HG03159 (cell line): Measurements from ENCODE around the gene PDXP.

Source experiments
- ATAC-seq: cut with Tn5 transposase; IDR thresholded peaks from one replicate; pipeline ENCODE4 v1.9.1; 2021; ENCODE audit warnings: mild to moderate bottlenecking, moderate library complexity; ENCODE audit not compliant: unreplicated experiment

Gene PDXP

DNA sequence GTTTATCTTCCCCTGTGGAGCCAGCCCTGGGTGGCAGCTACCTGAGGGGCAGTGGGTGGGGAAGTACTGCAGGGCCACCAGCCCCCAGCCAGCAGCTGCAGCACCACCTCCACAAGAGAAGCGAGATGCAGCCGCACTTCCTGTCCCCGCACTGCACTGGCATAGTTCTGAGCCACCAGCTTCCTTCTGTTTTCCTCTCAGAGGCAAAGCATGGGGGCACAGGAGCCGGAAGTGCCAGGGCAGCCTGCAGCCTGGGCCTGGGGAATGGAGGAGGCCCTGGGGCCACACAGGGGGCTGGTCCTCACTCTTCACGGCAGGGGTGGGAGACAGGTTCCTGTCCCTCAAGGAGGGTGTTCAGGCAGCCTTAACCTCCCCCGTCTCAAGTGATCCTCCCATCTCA is 31.0 kb upstream of the PDXP start:
- no peak for ATAC-seq

DNA sequence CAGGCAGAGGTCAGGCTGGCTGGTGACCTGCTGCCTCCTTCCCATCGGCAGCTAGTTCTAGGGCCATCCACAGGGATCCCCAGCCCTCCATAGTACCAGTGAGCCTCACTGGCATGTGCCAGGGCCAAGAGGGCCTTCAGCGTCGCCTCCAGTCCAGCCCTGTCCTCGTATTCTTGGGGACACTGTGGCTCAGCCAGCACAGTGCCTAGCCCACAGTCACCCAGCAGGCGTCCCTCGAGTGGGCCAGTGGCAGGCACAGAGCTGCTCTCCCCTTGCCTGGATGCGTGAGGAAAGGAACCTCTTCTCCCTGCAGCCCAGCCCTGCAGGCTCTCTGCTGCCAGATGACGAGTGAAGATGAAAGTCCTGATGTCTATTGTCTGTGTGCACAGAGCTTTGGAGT is 29.7 kb upstream of the PDXP start:
- ATAC-seq = no peak

DNA sequence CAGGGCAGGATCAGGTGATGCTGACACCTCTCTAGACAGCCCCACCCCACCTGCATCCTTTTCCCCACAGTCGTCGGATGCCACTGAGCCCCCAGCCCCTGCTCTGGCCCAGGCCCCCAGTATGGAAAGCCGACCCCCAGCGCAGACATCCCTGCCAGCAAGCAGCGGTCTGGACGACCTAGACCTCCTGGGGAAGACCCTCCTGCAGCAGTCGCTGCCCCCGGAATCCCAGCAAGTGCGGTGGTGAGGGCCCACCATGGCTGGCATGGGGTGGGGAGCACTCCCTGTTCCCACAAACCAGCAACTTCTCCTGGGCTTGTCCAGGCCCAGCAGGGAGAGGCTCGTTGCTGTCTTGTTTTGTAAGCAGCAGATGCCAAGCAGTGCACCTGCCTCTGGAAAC is 28.6 kb upstream of the PDXP start:
- no peak for ATAC-seq

DNA sequence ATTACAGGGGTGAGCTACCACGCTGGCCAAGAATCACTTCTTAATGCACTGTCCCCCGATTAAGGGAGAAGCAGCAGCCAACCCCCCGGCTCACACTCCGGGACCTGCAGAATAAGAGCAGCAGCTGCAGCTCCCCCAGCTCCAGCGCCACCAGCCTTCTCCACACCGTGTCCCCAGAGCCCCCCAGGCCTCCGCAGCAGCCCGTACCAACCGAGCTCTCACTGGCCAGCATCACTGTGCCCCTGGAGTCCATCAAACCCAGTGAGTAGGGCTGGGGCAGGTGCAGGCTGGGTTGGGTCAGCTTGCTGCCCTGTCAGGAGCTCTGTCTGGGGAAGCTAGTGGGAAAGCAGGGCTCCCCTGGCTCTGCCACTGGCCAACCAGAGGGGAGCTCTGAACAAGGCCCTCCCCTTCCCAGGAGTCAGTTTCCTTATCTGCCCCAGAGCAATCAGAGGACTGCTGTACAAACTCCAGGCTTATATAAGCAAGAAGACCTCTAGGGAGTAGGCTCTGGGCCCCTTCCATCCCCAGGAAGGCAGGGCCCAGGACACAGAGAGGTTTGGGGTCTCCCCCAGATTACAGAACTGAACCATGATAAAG is 27.6 kb upstream of the PDXP start:
- no peak for ATAC-seq

DNA sequence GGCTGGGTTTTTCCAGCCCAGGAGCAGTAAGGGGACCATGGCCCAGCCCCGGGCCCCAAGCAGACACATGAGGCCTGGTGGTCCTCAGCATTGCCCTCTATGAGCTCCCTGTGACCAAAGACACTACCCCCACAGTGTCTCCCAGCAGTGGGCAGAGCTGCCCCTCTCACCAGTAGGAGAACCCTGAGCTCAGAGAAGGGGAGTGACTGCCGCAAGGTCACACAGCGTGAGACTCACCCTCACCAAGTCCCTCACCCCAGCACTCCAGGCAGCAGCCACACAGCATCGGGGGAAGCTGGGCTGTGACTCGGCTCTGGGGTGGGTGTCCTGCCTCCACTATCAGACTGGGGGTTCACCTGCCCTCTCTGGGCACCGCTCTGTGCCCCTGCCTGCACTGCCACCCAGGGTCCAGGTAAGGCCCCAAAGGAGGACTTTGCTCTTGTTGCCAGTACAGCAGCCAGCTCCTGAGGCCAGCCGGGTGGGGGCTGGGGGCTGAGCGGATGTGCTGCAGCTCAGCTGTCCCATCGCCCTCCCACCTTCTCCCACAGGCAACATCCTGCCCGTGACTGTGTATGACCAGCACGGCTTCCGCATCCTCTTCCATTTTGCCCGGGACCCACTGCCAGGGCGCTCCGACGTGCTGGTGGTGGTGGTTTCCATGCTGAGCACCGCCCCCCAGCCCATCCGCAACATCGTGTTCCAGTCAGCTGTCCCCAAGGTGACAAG is 26.9 kb upstream of the PDXP start:
- no peak for ATAC-seq

DNA sequence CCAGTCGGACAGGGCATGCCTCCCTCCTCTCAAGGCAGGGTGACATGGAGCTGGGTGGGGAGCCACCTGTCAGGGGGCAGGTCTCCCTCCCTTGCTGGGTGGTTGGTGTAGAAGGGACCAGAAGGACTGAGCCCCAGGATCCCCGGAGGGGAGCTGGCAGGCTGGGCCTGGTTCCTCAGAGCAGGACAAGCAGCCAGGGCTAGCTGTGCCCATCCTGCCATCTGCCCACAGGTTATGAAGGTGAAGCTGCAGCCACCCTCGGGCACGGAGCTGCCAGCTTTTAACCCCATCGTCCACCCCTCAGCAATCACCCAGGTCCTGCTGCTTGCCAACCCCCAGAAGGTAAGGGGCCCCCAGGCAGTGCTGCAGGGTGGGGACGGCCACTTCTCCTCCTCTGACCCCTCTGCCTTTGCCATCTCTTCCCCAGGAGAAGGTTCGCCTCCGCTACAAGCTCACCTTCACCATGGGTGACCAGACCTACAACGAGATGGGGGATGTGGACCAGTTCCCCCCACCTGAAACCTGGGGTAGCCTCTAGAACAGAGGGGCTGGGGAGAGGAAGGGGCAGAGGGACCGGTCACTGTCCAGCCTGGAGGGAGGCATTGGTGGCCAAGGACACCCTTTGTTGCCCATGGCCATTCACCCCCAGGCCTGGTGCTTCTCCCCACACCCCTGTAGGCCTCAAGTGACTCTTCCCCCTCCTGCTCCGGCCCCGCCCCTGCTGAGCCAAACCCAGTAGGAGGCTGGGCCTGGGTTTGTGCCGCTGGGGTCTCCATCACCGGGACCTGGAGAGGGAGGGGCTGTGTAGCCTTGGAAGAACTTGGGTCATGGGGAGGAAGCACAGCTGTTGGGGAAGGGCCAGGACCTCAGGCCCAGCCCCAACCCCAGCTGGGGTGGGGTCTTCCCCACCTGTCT is 26.1 kb upstream of the PDXP start:
- no peak for ATAC-seq

DNA sequence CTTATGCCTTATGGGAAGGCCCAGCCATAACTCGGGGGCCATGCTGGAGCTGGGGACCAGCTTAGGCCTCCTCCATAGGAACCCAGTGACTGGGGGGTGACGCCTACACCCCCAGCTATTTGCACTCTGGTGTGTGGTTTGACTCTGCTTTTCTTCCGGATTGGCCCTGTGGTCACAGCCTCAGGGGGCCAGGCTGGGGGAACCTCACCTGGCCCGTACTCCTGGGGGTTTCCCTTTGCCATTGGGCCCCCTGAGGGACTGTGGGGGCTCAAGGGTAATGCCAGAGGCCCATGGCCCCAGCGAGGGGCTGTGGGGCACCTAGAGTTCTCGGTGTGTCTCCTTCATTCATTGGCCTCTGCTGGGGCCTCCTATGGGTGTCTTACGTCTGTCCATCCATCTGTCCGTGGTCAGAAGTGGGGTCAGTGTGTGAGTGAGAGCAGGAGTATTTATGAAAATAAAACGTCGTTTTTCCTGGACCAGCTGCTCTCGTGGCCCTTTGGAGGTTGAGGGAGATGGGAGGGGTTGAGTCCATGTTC is 25.4 kb upstream of the PDXP start:
- peak; percentile 41 for ATAC-seq

DNA sequence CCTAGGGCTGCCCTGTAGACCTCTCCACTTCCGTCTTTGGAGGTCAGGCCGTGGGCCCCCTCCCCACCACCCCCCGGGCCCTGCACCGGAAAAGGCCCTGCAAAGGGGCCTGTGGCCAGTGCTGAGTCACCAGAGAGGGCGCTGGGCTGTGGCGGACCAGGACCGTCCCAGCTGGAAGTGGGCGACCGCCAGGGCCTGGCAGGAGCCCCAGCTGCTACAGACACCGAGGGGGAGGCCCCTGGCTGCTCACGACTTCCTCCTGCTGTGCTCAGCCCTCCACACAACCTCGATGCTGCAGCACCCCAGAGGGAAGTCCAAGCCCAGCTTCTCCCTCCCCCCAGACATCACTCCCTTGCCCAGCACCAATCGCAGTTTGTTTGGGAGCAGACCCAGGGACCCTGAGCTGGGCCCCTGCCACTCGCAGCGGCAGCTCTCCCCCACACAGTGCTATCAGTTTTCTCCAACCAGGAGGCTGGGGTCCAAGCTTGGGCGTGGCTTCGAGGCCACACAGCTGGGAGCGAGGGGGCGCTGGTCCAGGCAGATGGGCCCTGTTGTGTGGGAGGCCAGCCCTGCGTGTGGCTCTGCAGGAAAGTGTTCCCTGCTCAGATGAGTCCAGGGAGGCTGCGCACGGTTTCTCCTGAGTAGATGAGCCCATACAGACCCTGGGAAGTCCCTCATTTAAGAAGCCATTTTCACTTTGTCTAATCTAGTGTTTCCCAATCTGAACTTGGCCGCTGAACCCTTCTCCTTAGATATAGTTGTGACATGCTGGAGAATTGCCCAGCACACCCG is 24.7 kb upstream of the PDXP start:
- peak; percentile 45 for ATAC-seq

DNA sequence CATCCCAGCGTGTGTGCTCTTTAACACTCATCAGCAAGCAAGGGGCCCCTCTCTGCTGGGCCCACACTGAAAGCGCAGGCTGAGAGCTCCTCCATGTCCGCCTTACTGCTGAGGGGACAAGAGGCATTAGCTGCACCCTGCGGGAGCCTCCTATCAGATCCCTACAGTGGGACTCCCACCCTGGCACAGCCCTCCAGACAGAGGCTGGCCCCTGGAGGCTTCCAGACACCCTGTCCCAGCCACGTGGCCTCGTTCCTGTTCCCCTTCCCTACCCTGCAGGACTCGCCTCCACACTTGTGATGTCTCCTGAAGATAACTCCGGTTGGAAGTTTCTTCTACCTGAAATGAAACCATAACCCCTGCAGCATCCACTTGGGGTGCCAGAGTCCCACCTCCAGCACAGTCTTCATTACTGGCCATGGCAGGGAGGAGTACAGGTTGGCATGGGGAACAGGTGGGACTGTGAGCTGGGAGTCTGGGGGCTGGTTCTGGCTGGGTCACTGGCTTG is 24.1 kb upstream of the PDXP start:
- no peak for ATAC-seq

DNA sequence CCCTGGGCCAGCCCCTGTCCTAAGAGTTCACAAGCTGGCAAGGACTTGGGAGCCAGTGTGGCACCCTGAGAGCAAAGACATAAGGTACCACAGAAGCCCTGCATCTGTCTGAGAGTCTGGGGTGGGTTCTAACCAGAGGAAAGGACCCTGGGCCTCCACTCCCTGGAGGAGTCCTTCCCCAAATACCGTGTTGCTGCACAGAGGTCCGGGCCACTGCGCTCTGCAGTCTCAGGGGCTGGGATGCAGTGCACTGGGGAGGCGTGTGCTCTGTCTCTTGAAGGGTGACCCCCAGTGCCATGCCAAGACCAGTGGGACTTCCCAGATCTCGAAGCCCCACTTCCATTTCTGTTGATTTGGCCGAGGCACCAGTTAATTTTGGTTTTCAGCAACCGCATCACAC is 23.4 kb upstream of the PDXP start:
- no peak for ATAC-seq

DNA sequence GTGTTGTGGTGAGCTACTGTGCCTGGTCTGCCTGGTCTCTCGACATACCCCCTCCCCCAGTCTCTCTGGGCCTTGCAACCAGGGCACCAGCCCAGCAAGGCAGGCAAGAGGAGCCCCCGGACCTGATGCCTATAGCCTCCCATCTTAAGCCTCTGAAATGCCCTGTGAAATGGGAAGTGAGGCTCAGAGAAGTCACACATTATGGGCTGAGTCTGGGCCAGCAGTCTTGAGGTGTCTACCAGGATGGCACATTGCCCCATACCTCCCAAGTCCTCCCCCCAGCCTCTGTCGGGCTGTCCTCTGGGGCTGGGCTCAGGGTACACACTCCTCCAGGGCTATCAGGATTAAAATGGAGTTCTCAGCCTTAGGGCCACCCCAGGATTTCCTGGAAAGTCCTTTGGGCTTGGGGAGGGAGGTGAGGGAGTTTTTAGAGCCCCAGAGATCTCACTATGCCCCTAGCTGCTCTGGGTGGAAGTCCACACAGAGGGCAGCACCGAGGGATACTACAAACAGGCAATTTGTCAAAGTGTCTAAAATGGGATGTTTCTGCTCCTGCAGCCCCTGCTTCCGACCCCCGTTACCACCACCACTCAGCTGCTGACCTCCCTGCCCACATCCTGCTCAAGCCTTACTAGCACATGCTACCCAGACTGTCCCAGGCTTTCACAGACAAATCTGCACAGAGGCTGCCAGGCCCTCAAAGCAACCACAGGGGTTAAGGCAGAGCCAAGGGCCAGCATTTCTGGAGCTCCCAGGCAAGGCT is 22.2 kb upstream of the PDXP start:
- no peak for ATAC-seq

DNA sequence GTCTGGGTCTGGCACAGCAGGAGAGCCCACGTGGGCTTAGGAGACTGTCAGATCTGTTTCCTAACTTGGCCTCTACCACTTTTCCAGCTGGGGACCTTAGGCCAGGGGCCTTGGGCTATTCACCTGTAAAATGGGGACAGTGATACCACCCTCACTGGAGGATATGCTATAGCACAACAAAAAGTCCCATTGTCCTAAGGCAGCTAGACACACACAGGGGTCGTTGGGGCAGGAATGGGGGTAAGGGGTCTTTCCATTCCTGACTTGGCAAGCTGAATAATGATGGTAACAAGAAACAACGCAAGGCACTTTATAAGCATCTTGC is 21.6 kb upstream of the PDXP start:
- ATAC-seq = no peak

DNA sequence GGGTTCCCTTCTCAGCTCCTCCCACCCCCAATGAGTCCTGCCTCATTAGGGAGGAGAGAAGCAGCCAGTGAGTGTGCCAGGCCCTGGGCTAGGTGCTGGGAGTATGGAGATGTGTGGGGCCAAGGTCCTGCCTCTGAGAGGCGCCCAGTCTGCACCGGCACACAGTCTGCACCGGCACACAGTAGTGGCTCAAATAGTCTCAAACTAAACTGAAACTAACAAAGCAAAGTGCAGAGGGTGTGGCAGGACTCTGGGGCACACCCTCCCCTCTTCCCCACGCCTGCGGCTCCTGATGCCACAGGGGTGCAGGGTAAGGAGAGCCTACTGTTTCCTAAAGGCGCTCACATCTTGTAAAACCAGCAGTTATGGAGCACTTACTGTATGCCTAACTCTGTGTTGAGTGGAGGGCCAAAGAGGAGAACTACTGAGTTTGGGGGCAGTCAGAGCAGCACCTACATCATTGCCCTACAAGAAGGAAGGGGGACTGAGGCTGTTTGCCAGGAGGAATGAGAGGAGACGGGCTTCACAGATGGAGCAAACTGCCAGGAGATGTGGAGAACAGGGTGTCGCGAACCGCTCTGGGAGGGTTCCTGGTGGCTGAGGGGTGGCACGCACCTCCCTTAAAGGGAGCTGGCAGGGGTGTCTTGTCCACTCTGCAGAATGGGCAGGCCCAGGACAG is 20.0 kb upstream of the PDXP start:
- no peak for ATAC-seq

DNA sequence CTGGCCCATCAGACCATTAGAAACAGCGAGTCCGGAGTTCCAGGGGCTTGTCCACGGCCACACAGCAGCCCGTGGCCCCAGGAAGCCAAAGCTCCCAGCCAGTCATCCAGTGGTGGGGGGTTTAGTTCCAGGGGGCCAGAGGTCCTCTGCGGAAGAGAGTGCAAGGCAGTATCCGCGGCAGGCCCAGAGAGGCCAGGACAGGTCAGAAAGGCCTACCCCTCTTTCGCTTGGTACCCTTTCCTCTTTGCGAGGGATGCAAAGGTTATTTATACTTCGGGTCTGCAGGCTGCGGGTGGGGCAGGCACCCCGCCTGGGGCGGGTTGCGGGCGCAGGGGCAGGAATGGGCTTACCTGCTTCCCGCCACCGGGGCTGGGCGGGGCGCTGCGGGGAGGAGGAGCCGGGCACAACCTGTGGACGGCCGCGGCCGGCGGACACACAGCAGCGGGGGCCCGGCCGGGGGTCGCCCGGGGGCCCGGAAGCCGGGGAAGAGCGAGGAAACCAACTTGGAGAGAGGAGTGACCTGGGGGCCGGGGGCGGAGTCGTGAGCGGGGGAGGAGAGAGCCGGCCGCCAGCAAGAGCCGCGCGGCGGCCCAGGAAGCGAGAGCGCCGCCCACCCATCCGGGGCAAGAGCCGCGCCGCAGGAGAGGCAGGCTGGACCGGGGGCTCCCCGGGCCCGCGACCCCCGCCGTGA is 19.3 kb upstream of the PDXP start, which contains the start of gene SH3BP1:
Gene SH3BP1, plus strand, starts transcription at position 600 of the 691 bp plus-strand sequence. CDS start 119 bp downstream, outside the sequence.
- ATAC-seq = no peak

DNA sequence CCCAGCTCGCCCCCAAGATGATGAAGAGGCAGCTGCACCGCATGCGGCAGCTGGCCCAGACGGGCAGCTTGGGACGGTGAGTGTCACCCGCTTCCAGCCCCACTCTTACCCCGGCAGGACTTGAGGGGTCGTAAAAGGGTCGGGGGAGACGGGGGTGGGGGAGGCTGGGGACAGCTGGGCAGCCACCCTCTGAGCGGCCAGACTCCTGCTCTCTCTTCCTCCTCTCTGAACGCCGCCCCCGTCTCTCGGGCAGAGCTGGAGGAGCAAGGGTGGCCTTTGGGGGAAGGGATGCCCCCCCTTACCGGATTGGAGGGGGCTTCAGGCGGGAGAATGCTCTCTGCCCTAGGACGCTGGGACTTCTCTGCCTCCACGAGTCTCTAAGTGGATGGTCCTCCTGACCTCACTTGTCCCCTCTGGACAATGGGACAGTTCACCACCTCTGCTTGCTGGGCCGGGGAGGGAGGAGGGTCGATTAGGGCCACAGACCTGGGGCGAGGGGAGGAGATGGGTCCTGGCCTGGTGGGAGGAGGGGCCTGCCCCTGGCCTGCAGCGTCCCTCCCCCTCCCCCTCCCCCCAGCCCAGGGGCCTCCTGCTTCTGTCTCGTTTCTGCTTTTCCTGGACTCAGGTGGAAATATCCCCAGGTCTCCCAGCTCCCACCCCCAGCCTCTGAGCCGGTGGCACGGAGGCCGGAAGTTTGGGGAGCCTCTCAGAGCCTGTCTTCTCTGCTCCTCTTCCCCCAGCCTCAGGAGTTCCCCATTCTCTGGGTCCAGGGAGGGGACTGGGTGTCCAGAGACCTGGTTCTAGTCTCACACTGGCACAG is 18.5 kb upstream of the PDXP start:
- ATAC-seq = no peak

DNA sequence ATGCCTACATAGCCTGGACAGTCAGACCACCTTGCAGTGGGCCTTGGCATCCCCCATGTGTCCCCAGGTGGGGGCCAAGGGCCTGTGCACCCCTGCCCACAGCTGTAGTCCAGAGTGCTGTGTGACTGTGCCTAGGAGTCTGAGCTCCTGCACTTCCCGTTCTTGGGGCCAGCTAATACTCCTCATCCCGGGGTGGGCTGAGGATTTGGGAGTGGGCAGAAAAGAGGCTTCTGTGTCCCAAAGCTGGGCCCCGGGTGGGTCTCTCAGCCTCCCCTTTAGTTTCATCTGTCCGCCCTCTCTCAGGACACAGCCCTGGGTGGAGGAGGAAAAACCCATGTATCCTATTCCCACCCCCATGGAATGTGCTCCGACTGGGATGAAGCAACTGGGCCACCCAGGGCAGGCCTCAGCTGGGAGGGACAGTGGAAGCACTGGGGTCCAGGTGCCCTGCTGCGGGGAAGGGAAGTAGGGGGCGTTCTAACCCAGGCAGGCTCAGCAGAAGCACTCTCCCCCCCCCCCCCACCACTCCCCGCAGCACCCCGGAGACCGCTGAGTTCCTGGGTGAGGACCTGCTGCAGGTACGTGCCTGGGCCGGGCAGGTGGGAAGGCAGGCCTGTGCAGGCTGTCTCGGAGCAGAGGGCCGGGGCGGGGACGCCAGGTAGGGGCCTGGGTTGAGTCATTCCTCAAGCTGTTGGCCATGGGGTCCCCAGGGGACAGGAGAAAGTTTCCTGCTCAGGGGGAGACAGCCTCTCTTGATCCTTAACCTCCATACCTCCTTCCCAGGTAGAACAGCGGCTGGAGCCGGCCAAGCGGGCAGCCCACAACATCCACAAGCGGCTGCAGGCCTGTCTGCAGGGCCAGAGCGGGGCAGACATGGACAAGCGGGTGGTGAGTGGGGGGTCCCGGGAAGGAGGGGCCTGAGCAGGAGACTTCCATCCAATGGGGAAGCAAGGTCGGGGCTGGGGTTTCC is 17.6 kb upstream of the PDXP start:
- no peak for ATAC-seq

DNA sequence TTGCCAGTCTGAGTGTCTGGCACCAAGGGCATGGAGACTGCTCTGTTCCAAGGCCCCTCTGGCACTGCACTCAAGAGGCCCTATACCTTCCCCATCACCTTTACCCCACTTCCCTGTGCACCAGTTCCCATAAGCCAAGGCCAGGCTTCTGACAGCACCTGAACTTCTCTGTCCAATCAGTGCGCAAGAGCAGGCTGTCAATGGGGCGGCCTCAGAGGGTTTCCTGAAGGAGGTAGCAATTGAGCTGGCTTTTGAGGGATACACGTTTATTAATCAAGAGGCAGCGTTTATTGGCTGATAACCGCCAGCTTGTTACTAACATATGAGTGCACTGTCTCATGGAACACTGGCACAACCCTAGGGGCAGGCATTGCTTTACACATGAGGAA is 17.0 kb upstream of the PDXP start:
- ATAC-seq = no peak
